ENCODE results near the gene KDM4E. TPM values are rescaled to one million over a fixed set of nuclear protein-coding genes. Genes with fewer than 3 reads are reported as not detected.

Gene KDM4E
- total and polyA plus RNA-seq, 10 of the 15 experiments (the other 5 are each of a cell fraction or from before 2014, with no cell fraction given): not detected

DNA sequence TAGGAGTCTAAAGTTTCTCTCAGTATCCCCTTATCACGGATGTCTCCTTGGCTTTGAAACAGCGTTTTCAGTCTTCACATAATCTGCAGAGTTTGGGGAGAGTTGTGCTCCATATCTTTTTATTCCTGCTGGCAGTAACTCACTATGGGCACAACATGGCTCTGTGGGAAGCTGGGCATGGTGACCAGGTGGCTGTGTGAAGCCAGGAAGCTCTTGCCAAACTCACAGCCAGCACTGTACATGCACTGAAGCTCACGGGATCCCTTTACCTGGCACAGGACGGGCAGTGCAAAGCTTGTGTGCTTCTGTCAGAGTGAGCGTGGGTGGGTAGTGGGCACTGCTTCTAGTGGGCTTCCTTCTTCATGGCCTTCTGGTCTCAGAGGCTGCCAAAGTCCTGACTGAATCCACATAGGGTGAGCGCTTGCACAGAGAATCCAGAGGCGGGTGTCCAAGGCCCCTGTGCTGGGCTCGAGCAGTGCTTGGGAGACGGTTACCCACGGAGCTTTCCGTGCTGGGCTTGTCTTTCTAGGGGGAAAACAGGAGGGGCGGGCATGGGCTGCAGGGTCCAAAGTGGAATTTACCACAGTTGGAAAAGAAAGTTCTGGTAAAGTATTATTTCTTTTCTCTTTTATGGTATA, 10.8 kb upstream of the KDM4E start:
- no peaks in the 10 kb centered on the region for H3K79me2 ChIP-seq (ENCODE audit: control insufficient read depth, insufficient read depth, low read length)
- H4K20me1 ChIP-seq (ENCODE audit: control insufficient read depth, insufficient read depth): no peaks in the 10 kb centered on the region
- SMC1A ChIA-PET (ENCODE audit: uncharacterized antibody, unreplicated experiment): no interaction called here
- no peaks in the 10 kb centered on the region for H3K9me3 ChIP-seq (replicated peaks; ENCODE audit: control insufficient read depth, insufficient read depth, low read length)
- FAIRE-seq (no peak), ATAC-seq (no peak), DNase-seq (ENCODE audit: low read depth, low spot score) (no peak)
- BruUV-seq (replicated peaks): no TSS peak
- no peak overlapping the region for H3K27ac ChIP-seq (ENCODE audit: control insufficient read depth, insufficient read depth)
- no peaks in the 10 kb centered on the region for H3K4me1 ChIP-seq (ENCODE audit: control insufficient read depth, insufficient read depth, low read length)
- no peak overlapping the region for H3K9ac ChIP-seq (ENCODE audit: control insufficient read depth, insufficient read depth, low read length)
- TF ChIP-seq, protein P1, sequence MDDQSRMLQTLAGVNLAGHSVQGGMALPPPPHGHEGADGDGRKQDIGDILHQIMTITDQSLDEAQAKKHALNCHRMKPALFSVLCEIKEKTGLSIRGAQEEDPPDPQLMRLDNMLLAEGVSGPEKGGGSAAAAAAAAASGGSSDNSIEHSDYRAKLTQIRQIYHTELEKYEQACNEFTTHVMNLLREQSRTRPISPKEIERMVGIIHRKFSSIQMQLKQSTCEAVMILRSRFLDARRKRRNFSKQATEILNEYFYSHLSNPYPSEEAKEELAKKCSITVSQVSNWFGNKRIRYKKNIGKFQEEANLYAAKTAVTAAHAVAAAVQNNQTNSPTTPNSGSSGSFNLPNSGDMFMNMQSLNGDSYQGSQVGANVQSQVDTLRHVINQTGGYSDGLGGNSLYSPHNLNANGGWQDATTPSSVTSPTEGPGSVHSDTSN (IDR thresholded peaks at IDR 0.05; ENCODE audit: insufficient replicate concordance, low read depth, low read length): no peak
- no peak for TF ChIP-seq EGR1 (IDR thresholded peaks at IDR 0.05; ENCODE audit: borderline replicate concordance in 1 of 2, low read depth in 2 of 2, low read length in 2 of 2)
- TF ChIP-seq, protein P2, sequence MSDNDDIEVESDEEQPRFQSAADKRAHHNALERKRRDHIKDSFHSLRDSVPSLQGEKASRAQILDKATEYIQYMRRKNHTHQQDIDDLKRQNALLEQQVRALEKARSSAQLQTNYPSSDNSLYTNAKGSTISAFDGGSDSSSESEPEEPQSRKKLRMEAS (IDR thresholded peaks at IDR 0.05; ENCODE audit: low read depth, low read length): no peak
- no peak for TF ChIP-seq CHD1 (IDR thresholded peaks at IDR 0.05; ENCODE audit: low read depth, low read length)
- no peak for TF ChIP-seq HDGF (IDR thresholded peaks at IDR 0.05)
- TF ChIP-seq, protein P3, sequence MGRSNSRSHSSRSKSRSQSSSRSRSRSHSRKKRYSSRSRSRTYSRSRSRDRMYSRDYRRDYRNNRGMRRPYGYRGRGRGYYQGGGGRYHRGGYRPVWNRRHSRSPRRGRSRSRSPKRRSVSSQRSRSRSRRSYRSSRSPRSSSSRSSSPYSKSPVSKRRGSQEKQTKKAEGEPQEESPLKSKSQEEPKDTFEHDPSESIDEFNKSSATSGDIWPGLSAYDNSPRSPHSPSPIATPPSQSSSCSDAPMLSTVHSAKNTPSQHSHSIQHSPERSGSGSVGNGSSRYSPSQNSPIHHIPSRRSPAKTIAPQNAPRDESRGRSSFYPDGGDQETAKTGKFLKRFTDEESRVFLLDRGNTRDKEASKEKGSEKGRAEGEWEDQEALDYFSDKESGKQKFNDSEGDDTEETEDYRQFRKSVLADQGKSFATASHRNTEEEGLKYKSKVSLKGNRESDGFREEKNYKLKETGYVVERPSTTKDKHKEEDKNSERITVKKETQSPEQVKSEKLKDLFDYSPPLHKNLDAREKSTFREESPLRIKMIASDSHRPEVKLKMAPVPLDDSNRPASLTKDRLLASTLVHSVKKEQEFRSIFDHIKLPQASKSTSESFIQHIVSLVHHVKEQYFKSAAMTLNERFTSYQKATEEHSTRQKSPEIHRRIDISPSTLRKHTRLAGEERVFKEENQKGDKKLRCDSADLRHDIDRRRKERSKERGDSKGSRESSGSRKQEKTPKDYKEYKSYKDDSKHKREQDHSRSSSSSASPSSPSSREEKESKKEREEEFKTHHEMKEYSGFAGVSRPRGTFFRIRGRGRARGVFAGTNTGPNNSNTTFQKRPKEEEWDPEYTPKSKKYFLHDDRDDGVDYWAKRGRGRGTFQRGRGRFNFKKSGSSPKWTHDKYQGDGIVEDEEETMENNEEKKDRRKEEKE (IDR thresholded peaks at IDR 0.05): no peak
- TF ChIP-seq IKZF2 (IDR thresholded peaks at IDR 0.05): no peak
- TF ChIP-seq IRF4 (IDR thresholded peaks at IDR 0.05; ENCODE audit: low read depth, low read length): no peak
- no peak for TF ChIP-seq SMAD1 (IDR thresholded peaks at IDR 0.05; ENCODE audit: low read depth, partially characterized antibody)
- no peak for TF ChIP-seq KAT2A (conservative IDR thresholded peaks at IDR 0.05; ENCODE audit: control insufficient read depth, low read depth, low read length)
- TF ChIP-seq POLR2A (IDR thresholded peaks at IDR 0.05; ENCODE audit: low read depth, low read length): no peak
- TF ChIP-seq EED (IDR thresholded peaks at IDR 0.05; ENCODE audit: low read depth): no peak
- no peak for TF ChIP-seq ETV6 (conservative IDR thresholded peaks at IDR 0.05 in 1 of 2, IDR thresholded peaks at IDR 0.05 in 1 of 2; ENCODE audit: borderline replicate concordance in 1 of 2, low read depth in 1 of 2)
- TF ChIP-seq SREBF1 (IDR thresholded peaks at IDR 0.05; ENCODE audit: low read length): no peak
- no peak for TF ChIP-seq TCF3 (IDR thresholded peaks at IDR 0.05; ENCODE audit: borderline replicate concordance, insufficient read depth, low read depth, low read length)
- TF ChIP-seq SMC3 (IDR thresholded peaks at IDR 0.05; ENCODE audit: borderline replicate concordance, low read length): no peak
- TF ChIP-seq, protein P4, sequence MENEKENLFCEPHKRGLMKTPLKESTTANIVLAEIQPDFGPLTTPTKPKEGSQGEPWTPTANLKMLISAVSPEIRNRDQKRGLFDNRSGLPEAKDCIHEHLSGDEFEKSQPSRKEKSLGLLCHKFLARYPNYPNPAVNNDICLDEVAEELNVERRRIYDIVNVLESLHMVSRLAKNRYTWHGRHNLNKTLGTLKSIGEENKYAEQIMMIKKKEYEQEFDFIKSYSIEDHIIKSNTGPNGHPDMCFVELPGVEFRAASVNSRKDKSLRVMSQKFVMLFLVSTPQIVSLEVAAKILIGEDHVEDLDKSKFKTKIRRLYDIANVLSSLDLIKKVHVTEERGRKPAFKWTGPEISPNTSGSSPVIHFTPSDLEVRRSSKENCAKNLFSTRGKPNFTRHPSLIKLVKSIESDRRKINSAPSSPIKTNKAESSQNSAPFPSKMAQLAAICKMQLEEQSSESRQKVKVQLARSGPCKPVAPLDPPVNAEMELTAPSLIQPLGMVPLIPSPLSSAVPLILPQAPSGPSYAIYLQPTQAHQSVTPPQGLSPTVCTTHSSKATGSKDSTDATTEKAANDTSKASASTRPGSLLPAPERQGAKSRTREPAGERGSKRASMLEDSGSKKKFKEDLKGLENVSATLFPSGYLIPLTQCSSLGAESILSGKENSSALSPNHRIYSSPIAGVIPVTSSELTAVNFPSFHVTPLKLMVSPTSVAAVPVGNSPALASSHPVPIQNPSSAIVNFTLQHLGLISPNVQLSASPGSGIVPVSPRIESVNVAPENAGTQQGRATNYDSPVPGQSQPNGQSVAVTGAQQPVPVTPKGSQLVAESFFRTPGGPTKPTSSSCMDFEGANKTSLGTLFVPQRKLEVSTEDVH (IDR thresholded peaks at IDR 0.05; ENCODE audit: low read depth, partially characterized antibody): no peak
- TF ChIP-seq SUZ12 (IDR thresholded peaks at IDR 0.05; ENCODE audit: unreplicated experiment): no peak
- no peak overlapping the region for H3K4me3 ChIP-seq
- 48% methylated on average over 12 of the region's 12 CpGs for WGBS (ENCODE audit: insufficient coverage, insufficient replicate concordance, low lambda C conversion rate, missing lambda C conversion rate)
- POLR2A ChIA-PET: no interaction called here
- H3K4me2 ChIP-seq (ENCODE audit: control insufficient read depth, insufficient read depth): no peak overlapping the region
- CTCF ChIA-PET: no interaction called here
- intact Hi-C loops (cut with micrococcal nuclease; ENCODE audit: unreplicated experiment): no loop called here
- in situ Hi-C loops (cut with MboI): no loop called here
- H3K27me3 ChIP-seq (replicated peaks in 1 of 2; ENCODE audit: control insufficient read depth in 2 of 2, insufficient read depth in 2 of 2, low read length in 1 of 2): peaks cover 0 to 2% of the 10 kb centered on the region in 2 experiments; a peak in 2 of 4 replicates
- RAD21 ChIA-PET (ENCODE audit: unreplicated experiment): no interaction called here
- no peak overlapping the region for H2AFZ ChIP-seq (ENCODE audit: control insufficient read depth, low read depth, low read length)
- H3K36me3 ChIP-seq (ENCODE audit: control insufficient read depth in 2 of 2, insufficient read depth in 2 of 2, low read length in 1 of 2): no peaks in the 10 kb centered on the region

Measured in GM12878 (cell line).